H1 (cell line): Measurements from ENCODE around the gene CEP126.

ENCODE experiments used
- CHD2 ChIP-seq: IDR thresholded peaks from 2 replicates; pipeline ENCODE4 v1.6.1; 2012; ENCODE audit warnings: low read length, improper control_type of control experiment
- CTCF ChIP-seq, 3 experiments: IDR thresholded peaks; 1 replicate in 2 of 3; 2 replicates in 1 of 3; pipeline versions ENCODE4 v1.5.1 to v1.6.1; 2011; ENCODE audit warnings: low read length in 3 of 3, mild to moderate bottlenecking in 3 of 3, inconsistent platforms in 2 of 3, low read depth in 1 of 3, moderate library complexity in 1 of 3; ENCODE audit not compliant: insufficient read depth in 1 of 3; ENCODE audit errors: control extremely low read depth in 1 of 3
- EGR1 ChIP-seq: IDR thresholded peaks from 2 replicates; pipeline ENCODE4 v1.6.1; 2011; ENCODE audit warnings: low read depth, low read length, borderline replicate concordance
- EZH2 ChIP-seq: fragments of 200-600 bp; sonication (generic); IDR thresholded peaks from 2 replicates; pipeline ENCODE4 v1.7.1; 2012; ENCODE audit warnings: low read depth, mild to moderate bottlenecking, moderate library complexity, low read length, inconsistent platforms; ENCODE audit not compliant: severe bottlenecking
- POLR2A ChIP-seq, 2 experiments: IDR thresholded peaks; 1 replicate in 1 of 2; 2 replicates in 1 of 2; pipeline ENCODE4 v1.6.1; 2011; ENCODE audit warnings: low read depth in 2 of 2, low read length in 2 of 2, mild to moderate bottlenecking in 2 of 2; ENCODE audit errors: control extremely low read depth in 1 of 2
- TAF1 ChIP-seq: IDR thresholded peaks from 2 replicates; pipeline ENCODE4 v1.6.1; 2011; ENCODE audit warnings: mild to moderate bottlenecking, low read depth, low read length

GRCh38 chr11:101885631-101886030, 29.2 kb upstream of the CEP126 start:
- no peak for TF ChIP-seq POLR2A (IDR thresholded peaks at IDR 0.05; ENCODE audit: control extremely low read depth in 1 of 2, low read depth in 2 of 2, low read length in 2 of 2)
- TF ChIP-seq EZH2, result no peak
- TF ChIP-seq CTCF (IDR thresholded peaks at IDR 0.05; ENCODE audit: control extremely low read depth in 1 of 3, insufficient read depth in 1 of 3, low read depth in 1 of 3, low read length in 3 of 3), result no peak
- TF ChIP-seq CHD2, result no peak
- no peak for TF ChIP-seq TAF1
- no peak for TF ChIP-seq EGR1
